Activated B cell treated with CpG ODN at 0.5 μM for 24 hours (primary cell): ENCODE results near the gene ZNF212. TPM values are rescaled to one million over a fixed set of nuclear protein-coding genes. Genes with fewer than 3 reads are reported as not detected.
"Not testable (repeated sequence)": the region's sequence is repeated elsewhere in the genome, so short reads cannot be mapped to it uniquely, and the experiment has no call there.

Experiments used
- ATAC-seq: fragments of 200-7000 bp; cut with Tn5 transposase; one replicate; pipeline ENCODE4 v1.10.0; 2021; ENCODE audit warnings: low read depth, mild to moderate bottlenecking, moderate library complexity
- CTCF ChIA-PET: fragments of 350-600 bp; sonication (Branson Sonifier 250); formaldehyde crosslinking; loops from one replicate; lab custom pipeline; 2021; ENCODE audit warnings: antibody characterized with exemption; lab: Charles Lee
- POLR2A ChIA-PET: fragments of 350-600 bp; sonication (Branson Sonifier 250); formaldehyde crosslinking; loops from one replicate; lab custom pipeline; 2021; ENCODE audit warnings: antibody characterized with exemption; lab: Charles Lee
- DNase-seq: peaks from one replicate; pipeline ENCODE4 v3.0.0; 2022
- H3K27ac Mint-ChIP-seq: one replicate; pipeline ENCODE4 v1.8.0; 2020; ENCODE audit warnings: mixed read lengths
- H3K27me3 Mint-ChIP-seq: one replicate; pipeline ENCODE4 v1.8.0; 2021; ENCODE audit warnings: mixed read lengths
- H3K36me3 Mint-ChIP-seq: one replicate; pipeline ENCODE4 v1.8.0; 2021; ENCODE audit warnings: low read depth, mixed read lengths
- H3K4me1 Mint-ChIP-seq: one replicate; pipeline ENCODE4 v1.8.0; 2021; ENCODE audit warnings: mixed read lengths
- H3K4me3 Mint-ChIP-seq: one replicate; pipeline ENCODE4 v1.8.0; 2020; ENCODE audit warnings: mild to moderate bottlenecking, mixed read lengths
- H3K9me3 Mint-ChIP-seq: one replicate; pipeline ENCODE4 v1.8.0; 2020; ENCODE audit warnings: mixed read lengths
- CTCF ChIP-seq: fragments of 200-600 bp; IDR thresholded peaks from one replicate; pipeline ENCODE4 v1.8.0; 2022; ENCODE audit warnings: antibody characterized with exemption, mild to moderate bottlenecking
- intact Hi-C: fragments of 100-400 bp; cut with micrococcal nuclease; formaldehyde crosslinking; loops from one replicate; pipeline ENCODE4 v1.15.1; 2024
- total RNA-seq: library from RNA; stranded (reverse); gene quantifications from 2 replicates; pipeline ENCODE4 v1.2.3, GENCODE V29; 2022

Gene ZNF212
- total RNA-seq, 1 donor from 2014 or later = 21.0 TPM

GRCh38 chr7:149267733-149268132 is 28.3 kb downstream of the ZNF212 start:
- ChIA-PET POLR2A (interaction anchor here (0.6 kb wide), 1 partner anchor 504 kb away, joined by 14 read pairs; no protein-coding TSS in a partner anchor), CTCF (no interaction called here)
- no peak for TF ChIP-seq CTCF
- H3K9me3 Mint-ChIP-seq = no peaks in the 10 kb centered on the region
- DNase-seq (no peak), ATAC-seq (no peak)
- intact Hi-C loops = no loop called here
- H3K4me3 Mint-ChIP-seq = no peak overlapping the region
- H3K4me1 Mint-ChIP-seq = peaks cover 13% of the 10 kb centered on the region
- H3K27ac Mint-ChIP-seq = no peak overlapping the region
- peaks cover 70% of the 10 kb centered on the region for H3K36me3 Mint-ChIP-seq
- H3K27me3 Mint-ChIP-seq = no peaks in the 10 kb centered on the region

GRCh38 chr7:149274424-149274823 is 35.0 kb downstream of the ZNF212 start:
- DNase-seq, H3K9me3 Mint-ChIP-seq, ATAC-seq, CTCF ChIA-PET, H3K27ac Mint-ChIP-seq, H3K4me1 Mint-ChIP-seq, POLR2A ChIA-PET, intact Hi-C loops, H3K27me3 Mint-ChIP-seq, H3K4me3 Mint-ChIP-seq: not testable (repeated sequence)
- peaks cover 79% of the 10 kb centered on the region for H3K36me3 Mint-ChIP-seq

- POLR2A ChIA-PET = no interaction called here
- no peak overlapping the region for H3K27ac Mint-ChIP-seq
- H3K36me3 Mint-ChIP-seq = peaks cover 72% of the 10 kb centered on the region
- H3K4me3 Mint-ChIP-seq = no peak overlapping the region
- peaks cover 5% of the 10 kb centered on the region for H3K9me3 Mint-ChIP-seq
- CTCF ChIA-PET = no interaction called here
- ATAC-seq (no peak), DNase-seq (no peak)
- no peak for TF ChIP-seq CTCF
- H3K27me3 Mint-ChIP-seq = no peaks in the 10 kb centered on the region
- H3K4me1 Mint-ChIP-seq = peaks cover 6% of the 10 kb centered on the region
- intact Hi-C loops = no loop called here
These were observed 38.4 kb downstream of the ZNF212 start for GRCh38 chr7:149277871-149278270.

- peaks cover under 1% of the 10 kb centered on the region for H3K4me1 Mint-ChIP-seq
- H3K4me3 Mint-ChIP-seq = no peak overlapping the region
- H3K27me3 Mint-ChIP-seq = no peaks in the 10 kb centered on the region
- ChIA-PET POLR2A (no interaction called here), CTCF (no interaction called here)
- no peak for TF ChIP-seq CTCF
- DNase-seq (no peak), ATAC-seq (no peak)
- H3K9me3 Mint-ChIP-seq = peaks cover 5% of the 10 kb centered on the region
- H3K36me3 Mint-ChIP-seq = peaks cover 69% of the 10 kb centered on the region
- no peak overlapping the region for H3K27ac Mint-ChIP-seq
- intact Hi-C loops = no loop called here
These were observed 38.9 kb downstream of the ZNF212 start for GRCh38 chr7:149278396-149278795.

- H3K27me3 Mint-ChIP-seq = no peaks in the 10 kb centered on the region
- DNase-seq (no peak), ATAC-seq (no peak)
- ChIA-PET CTCF (no interaction called here), POLR2A (no interaction called here)
- intact Hi-C loops = no loop called here
- H3K9me3 Mint-ChIP-seq = peaks cover 5% of the 10 kb centered on the region
- peaks cover 62% of the 10 kb centered on the region for H3K36me3 Mint-ChIP-seq
- H3K27ac Mint-ChIP-seq = no peak overlapping the region
- peaks cover 2% of the 10 kb centered on the region for H3K4me1 Mint-ChIP-seq
- H3K4me3 Mint-ChIP-seq = no peak overlapping the region
- TF ChIP-seq CTCF = no peak
These were observed 39.8 kb downstream of the ZNF212 start for GRCh38 chr7:149279111-149279743.

GRCh38 chr7:149280151-149280550 is 40.7 kb downstream of the ZNF212 start:
- H3K4me3 Mint-ChIP-seq = no peak overlapping the region
- H3K27me3 Mint-ChIP-seq = no peaks in the 10 kb centered on the region
- intact Hi-C loops = loop anchor here (10.0 kb wide), 1 partner anchor 395 kb away; the partner anchor contains the start of gene EZH2
- no peak for DNase-seq
- ChIA-PET CTCF (no interaction called here), POLR2A (no interaction called here)
- peaks cover 52% of the 10 kb centered on the region for H3K36me3 Mint-ChIP-seq
- no peaks in the 10 kb centered on the region for H3K9me3 Mint-ChIP-seq
- no peak overlapping the region for H3K27ac Mint-ChIP-seq
- no peak for ATAC-seq
- TF ChIP-seq CTCF = no peak
- H3K4me1 Mint-ChIP-seq = peaks cover 9% of the 10 kb centered on the region
